ENCODE data around the gene ATP5F1D. TPM values are rescaled to one million over a fixed set of nuclear protein-coding genes. Genes with fewer than 3 reads are reported as not detected.

ATP5F1D gene
- total RNA-seq, 2 donors from 2014 or later = 40.4 to 45.1 TPM

DNA sequence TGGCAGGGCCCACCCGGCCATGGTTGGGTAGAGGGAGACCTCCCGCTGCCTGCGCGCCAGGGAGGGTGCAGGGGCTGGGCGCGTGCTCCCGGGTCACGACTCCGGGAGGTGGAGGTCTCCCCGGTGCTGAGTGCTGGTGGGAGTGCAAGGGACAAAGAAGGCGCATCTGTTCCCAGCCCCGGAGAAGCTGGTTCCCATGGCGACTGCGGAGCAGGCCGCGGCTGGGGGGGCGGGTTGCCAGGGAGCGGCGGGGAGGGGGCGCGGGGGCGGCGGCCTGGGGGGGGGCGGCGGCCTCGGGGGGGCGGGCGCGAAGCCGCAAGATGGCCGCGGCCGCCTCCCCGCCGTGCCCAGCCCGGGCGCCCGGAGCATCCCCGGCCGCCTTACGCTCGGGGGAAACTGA lies 5.0 kb upstream of the ATP5F1D start:
- TF ChIP-seq CTCF (IDR thresholded peaks at IDR 0.05) = no peak
- H3K36me3 ChIP-seq = no peaks in the 10 kb centered on the region
- no peak overlapping the region for H3K27ac ChIP-seq
- no peaks in the 10 kb centered on the region for H3K9me3 ChIP-seq
- ATAC-seq (ENCODE audit: insufficient number of reproducible peaks, low FRiP score, low read depth) = no peak
- H3K4me3 ChIP-seq = peak overlapping the region; percentile 79
- no peak for DNase-seq (ENCODE audit: low spot score)
- no peaks in the 10 kb centered on the region for H3K27me3 ChIP-seq (replicated peaks; ENCODE audit: insufficient read depth)
- peaks cover 26 to 47% of the 10 kb centered on the region in 2 donors for H3K4me1 ChIP-seq (ENCODE audit: control insufficient read depth in 1 of 2, low read depth in 2 of 2)

- ATAC-seq (ENCODE audit: insufficient number of reproducible peaks, low FRiP score, low read depth) (no peak), DNase-seq (ENCODE audit: low spot score) (no peak)
- Histone ChIP-seq H3K9me3 (no peaks in the 10 kb centered on the region), H3K27me3 (replicated peaks; ENCODE audit: insufficient read depth) (no peaks in the 10 kb centered on the region), H3K4me3 (peak overlapping the region; percentile 79), H3K27ac (no peak overlapping the region), H3K4me1 (ENCODE audit: control insufficient read depth in 1 of 2, low read depth in 2 of 2) (peaks cover 28 to 50% of the 10 kb centered on the region in 2 donors), H3K36me3 (no peaks in the 10 kb centered on the region)
- TF ChIP-seq CTCF (IDR thresholded peaks at IDR 0.05) = no peak
These were observed 4.4 kb upstream of the ATP5F1D start for GRCh38 chr19:1237027-1237659.

GRCh38 chr19:1237754-1238368 lies 3.7 kb upstream of the ATP5F1D start, which contains the start of gene CBARP:
TSS of gene CBARP (minus strand) at chr19:1238005. CDS start at chr19:1236100, 1,905 bp downstream.
- peak within 1 kb of the TSS; percentile 79 for H3K4me3 ChIP-seq
- TF ChIP-seq CTCF (IDR thresholded peaks at IDR 0.05) = no peak
- DNase-seq (ENCODE audit: low spot score) (no peak), ATAC-seq (ENCODE audit: insufficient number of reproducible peaks, low FRiP score, low read depth) (no peak)
- peaks cover 31 to 50% of the 10 kb centered on the region in 2 donors for H3K4me1 ChIP-seq (ENCODE audit: control insufficient read depth in 1 of 2, low read depth in 2 of 2)
- no peaks in the 10 kb centered on the region for H3K9me3 ChIP-seq
- peak within 1 kb of the TSS; percentile 41 to 78 for H3K27ac ChIP-seq
- no peaks in the 10 kb centered on the region for H3K36me3 ChIP-seq
- H3K27me3 ChIP-seq (replicated peaks; ENCODE audit: insufficient read depth) = no peaks in the 10 kb centered on the region

DNA sequence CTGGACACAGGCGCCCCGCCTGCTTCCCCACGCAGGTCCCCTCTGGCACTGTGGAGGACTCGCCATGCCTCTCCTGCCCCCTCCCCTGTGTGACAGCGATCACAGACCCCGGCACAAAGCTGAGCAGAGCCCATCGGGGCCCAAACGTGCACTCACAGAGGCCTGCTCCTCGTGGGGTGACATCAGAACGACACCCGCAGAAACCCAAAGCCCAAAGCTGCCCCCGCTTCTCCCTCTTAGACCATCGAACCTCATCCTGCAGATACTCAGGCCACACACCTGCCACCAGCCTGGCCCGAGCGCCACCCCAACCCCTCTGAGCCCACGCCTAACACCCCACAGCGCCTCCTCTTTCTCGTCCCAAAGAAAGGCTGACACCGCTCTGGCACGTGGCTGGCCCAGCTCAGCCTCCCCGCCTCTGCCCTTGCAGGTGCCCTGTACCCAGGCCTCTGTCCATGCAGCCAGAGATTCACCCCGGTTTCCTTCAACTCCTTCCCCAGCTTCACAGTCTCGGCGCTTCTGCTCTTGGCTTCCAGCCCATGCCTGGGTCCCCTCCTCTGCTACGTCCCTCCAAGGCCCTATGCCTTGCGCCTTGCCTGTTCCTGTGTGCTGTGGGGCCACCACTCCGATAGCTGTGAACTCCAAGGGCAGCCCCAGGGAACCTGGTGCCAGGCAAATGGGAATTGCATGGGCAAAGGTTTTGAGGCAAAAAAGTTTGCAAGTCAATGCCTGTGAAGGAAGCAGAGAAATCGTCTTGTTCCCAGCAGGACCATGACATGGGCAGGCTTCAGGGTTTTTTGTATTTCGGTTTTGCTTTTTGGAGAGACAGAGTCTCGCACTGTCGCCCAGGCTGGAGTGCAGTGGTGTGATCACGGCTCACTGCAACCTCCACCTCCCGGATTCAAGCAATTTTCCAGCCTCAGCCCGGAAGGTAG lies 2.9 kb upstream of the ATP5F1D start:
- TF ChIP-seq CTCF (IDR thresholded peaks at IDR 0.05) = no peak
- H3K4me3 ChIP-seq = peak overlapping the region; percentile 65
- DNase-seq (ENCODE audit: low spot score) = no peak

DNA sequence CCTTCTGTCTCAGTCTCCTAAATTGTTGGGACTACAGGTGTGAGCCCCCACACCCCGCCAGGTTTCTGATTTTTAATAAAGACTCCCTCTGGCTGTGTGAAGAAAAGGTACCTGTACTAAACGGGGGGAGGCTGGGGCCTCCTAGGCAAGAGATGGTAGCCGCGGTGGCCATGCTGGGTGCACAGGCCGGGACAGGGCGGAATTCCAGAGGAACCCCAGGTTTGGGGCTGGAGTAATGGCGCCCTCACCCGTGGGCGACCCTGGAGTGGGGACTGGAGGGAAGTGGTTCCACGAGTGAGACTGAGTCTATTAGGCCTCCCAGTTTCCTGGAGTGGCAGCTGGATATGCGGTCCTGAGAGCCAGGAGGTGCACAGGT lies 2.1 kb upstream of the ATP5F1D start:
- H3K9me3 ChIP-seq = no peaks in the 10 kb centered on the region
- DNase-seq (ENCODE audit: low spot score) = no peak
- no peaks in the 10 kb centered on the region for H3K36me3 ChIP-seq
- no peaks in the 10 kb centered on the region for H3K27me3 ChIP-seq (replicated peaks; ENCODE audit: insufficient read depth)
- H3K4me3 ChIP-seq = no peak overlapping the region
- peak overlapping the region; percentile 78 to 89 for H3K27ac ChIP-seq
- no peak for TF ChIP-seq CTCF (IDR thresholded peaks at IDR 0.05)
- ATAC-seq (ENCODE audit: insufficient number of reproducible peaks, low FRiP score, low read depth) = no peak
- peaks cover 40 to 62% of the 10 kb centered on the region in 2 donors for H3K4me1 ChIP-seq (ENCODE audit: control insufficient read depth in 1 of 2, low read depth in 2 of 2)

More for the DNA sequence above, 2.9 kb upstream of the ATP5F1D start:
- H3K27ac ChIP-seq = peak overlapping the region; percentile 41 to 78
- no peaks in the 10 kb centered on the region for H3K27me3 ChIP-seq (replicated peaks; ENCODE audit: insufficient read depth)
- H3K9me3 ChIP-seq = no peaks in the 10 kb centered on the region
- H3K4me1 ChIP-seq (ENCODE audit: control insufficient read depth in 1 of 2, low read depth in 2 of 2) = peaks cover 35 to 54% of the 10 kb centered on the region in 2 donors
- ATAC-seq (ENCODE audit: insufficient number of reproducible peaks, low FRiP score, low read depth) = no peak
- no peaks in the 10 kb centered on the region for H3K36me3 ChIP-seq
